ENCODE results near the gene HACD2.
A peak's percentile ranks its signal among the peaks of the same experiment; 100 is the strongest.

Gene HACD2

DNA sequence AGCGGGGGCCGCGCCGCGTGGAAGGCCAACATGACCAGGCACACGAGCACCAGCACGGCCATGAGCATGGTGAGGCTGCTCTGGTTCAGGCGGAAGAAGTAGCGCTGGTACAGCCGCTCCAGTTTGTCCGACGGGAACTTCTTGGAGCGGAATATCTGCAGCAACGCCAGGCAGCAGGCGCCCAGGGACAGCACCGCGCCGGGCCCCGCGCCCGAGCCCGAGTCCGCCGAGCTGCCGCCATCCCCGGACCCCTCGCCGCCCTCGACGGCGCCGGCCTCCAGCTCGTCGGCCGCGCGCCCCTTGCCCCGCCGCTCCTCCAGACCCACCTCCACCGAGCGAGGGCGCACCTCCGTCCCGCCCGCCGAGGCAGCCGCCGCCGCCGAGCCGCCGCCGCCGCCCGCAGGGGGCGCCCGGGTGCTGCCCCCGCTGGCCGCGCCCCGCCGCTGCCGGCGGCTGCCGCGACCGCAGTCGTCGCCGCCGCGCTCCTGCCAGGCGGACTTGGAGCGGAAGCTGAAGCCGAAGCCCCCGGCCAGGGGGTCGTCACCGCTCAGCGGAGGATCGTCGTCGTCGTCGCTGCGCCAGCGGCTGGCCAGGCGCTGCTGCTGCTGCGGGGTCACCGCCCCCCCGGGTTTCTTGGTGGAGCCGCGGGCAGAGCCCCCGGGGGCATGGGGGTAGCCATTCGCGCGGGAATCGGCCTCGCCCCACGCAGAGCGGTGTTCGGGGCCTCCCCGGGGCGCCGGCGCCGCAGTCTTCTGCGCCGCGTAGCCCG lies 136.9 kb downstream of the HACD2 start:
- peak in 1 of 2 experiments; percentile 29 for DNase-seq (ENCODE audit: low read depth in 2 of 2)

DNA sequence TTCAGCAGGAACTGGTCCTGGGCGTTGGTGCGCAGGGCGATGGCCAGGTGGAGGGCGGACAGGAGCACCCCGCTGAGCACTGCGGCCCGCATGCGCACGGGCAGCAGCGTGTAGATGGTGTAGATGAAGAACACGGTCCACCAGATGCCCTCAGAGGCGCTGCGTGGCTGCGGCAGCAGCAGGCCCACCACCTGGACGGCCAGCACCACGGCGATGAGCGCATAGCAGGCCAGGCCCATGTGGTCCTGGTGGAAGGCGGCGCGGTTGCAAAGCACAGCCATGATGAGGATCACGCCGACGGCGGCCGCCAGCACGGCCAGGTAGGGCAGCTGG lies 137.5 kb downstream of the HACD2 start:
- no peak for DNase-seq (ENCODE audit: low read depth in 2 of 2)

DNA sequence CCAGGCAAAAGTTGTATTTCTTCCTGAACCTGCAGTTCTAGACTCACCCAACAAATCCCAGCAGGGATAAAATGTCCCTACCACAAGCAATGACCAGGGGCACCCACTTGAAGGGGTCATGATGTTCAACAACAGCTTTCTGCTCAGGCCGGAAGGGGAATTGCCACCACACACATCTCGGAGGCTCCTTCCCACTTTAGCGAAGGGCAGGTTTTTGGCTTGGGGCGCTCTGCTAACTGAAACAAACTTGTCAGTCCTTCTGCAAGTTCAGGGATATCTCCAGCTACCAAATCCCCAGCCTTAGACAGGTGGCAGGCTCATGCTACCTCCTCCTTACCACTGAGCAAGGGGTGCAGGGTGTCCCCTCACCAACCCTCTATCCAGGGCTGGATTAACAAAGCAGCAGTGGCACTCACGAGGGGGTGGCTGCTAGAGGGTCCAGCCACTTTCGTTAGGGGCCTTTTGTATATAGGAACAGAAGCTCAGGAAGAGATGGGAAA lies 138.2 kb downstream of the HACD2 start:
- no peak for DNase-seq (ENCODE audit: low read depth in 2 of 2)

DNA sequence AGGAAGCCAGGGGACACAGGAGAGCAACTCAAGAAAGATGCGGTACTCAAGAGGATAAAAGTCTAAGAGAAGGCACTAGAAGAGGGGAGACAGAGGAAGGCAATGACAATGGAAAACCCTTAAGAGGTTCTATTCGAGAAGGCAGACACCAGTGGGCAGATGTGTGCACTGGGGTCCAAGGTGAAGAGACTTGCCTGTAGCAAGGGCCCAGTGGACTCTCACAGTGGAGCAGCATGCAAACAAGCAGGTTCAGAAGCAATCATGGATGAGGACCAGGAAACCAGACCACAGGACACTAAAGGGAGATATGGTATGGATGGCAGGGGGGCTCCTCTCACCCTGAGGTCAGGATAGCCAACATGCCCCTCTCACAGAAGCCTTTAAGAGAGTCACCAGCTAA lies 138.6 kb downstream of the HACD2 start:
- no peak for DNase-seq (ENCODE audit: low read depth in 2 of 2)

DNA sequence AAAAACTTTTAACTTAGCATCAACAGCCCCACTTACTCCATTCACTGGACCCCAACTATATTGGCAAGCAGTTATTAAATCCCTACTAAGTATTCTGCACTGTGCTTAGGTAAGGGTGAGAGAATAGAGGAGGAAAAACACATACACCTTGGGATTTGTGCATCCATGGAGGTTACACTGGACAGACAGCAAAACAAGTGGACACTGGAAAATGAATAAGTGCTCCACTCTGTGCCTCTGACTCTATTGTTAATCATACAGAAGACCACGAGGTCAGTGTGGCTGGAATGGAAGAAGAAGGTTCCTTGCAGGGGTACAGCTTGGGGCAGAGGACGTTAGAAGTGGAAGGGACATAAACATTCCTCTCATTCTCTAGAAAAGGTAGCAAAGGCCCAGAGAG lies 139.2 kb downstream of the HACD2 start:
- DNase-seq (ENCODE audit: low read depth in 2 of 2): no peak

DNA sequence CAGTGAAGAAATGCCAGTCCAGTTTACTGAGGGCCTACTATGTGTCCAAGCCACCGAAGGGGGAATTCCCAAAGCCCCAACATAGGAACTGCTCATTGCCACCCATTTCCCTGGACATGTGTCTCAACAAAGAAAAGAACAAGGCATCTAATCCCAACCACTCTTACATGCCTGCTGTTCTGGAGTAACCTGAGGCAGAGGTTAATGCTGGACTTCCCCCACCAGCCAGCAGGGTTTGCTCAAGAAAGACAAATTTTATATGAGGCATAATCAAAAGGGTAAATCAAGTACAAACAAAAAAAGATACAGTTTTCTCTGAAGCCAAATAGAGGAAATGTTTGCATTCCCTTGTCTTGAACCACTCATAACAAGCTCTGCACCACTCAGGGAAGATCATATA lies 140.1 kb downstream of the HACD2 start:
- no peak for DNase-seq (ENCODE audit: low read depth in 2 of 2)

DNA sequence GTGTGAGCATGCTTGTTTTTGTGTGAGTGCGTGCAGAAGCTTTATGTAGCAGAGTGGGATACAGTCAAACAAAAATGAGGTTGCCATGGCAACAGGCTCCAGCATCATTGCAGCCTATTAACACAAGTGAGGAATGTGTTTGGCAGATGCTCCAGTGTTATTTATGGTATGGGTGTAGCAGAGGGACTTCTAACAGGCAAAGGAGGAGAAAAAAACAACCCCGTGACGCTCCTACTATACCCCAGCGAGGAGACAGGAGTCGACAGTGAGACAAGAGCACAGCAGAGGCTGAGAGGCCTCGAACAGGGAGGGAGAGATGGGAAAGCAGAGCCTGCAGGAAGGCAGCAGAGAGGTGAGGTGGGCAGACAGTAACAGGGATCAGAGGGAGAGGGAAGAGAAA lies 140.8 kb downstream of the HACD2 start:
- no peak for DNase-seq (ENCODE audit: low read depth in 2 of 2)

DNA sequence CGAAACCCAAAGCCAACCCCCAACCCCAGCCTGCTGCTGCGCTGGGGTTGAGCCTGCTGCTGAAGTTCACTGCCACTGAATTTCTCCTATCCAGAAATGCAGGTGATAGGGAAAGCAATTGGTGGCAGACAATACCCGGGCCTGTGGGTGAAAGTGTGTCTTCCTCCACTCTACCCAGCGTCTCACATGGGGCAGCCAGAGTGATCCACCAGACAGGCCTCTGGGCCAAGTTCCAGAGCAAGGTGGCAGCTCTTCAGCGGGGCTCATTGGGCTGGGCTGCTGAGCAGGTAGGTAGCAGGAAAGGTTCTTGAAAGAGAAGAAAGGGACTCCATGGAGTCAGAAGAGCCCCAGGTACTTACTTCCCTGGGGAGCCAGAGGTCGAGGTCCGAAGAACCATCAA lies 141.9 kb downstream of the HACD2 start:
- DNase-seq (ENCODE audit: low read depth in 2 of 2): no peak

DNA sequence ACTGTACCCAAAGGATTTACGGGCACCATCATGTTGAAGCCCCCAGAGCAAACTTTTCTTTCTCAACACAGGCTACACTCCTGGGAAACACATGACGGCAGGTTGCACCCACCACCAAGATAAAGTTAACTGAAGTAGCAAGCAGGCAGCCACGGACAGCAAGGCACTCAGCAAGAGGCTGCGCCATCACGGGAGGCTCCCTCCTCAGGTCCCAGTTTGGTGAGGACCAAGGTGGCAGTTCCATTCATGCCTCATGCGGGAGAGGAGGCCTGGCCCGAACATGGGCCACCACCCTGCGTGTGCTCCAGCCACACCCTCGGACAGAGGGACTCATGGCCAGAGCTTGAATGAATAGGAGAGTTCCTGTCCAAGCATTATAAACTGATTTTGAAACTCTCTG lies 142.7 kb downstream of the HACD2 start:
- no peak for DNase-seq (ENCODE audit: low read depth in 2 of 2)
